HG02973 (cell line): ENCODE measurements around the gene SLIT1.

Source experiments
- ATAC-seq: cut with Tn5 transposase; IDR thresholded peaks from one replicate; pipeline ENCODE4 v1.9.1; 2021; ENCODE audit warnings: moderate library complexity; ENCODE audit not compliant: unreplicated experiment

The SLIT1 gene

GRCh38 chr10:97066877-97067555, 118.7 kb downstream of the SLIT1 start:
- no peak for ATAC-seq

GRCh38 chr10:97065686-97066660, 119.8 kb downstream of the SLIT1 start:
- no peak for ATAC-seq

- no peak for ATAC-seq
Measured at GRCh38 chr10:97065128-97065527, 120.6 kb downstream of the SLIT1 start.

- no peak for ATAC-seq
Measured at GRCh38 chr10:97063983-97064837, 121.5 kb downstream of the SLIT1 start.

GRCh38 chr10:97063271-97063982, 122.3 kb downstream of the SLIT1 start:
- no peak for ATAC-seq

- no peak for ATAC-seq
Measured at GRCh38 chr10:97062456-97062855, 123.3 kb downstream of the SLIT1 start.

- no peak for ATAC-seq
Measured at GRCh38 chr10:97062046-97062445, 123.7 kb downstream of the SLIT1 start.

- no peak for ATAC-seq
Measured at GRCh38 chr10:97061423-97061822, 124.3 kb downstream of the SLIT1 start.

GRCh38 chr10:97060441-97061084, 125.2 kb downstream of the SLIT1 start:
- ATAC-seq = no peak

- ATAC-seq = no peak
Measured at GRCh38 chr10:97059872-97060205, 125.9 kb downstream of the SLIT1 start.

- ATAC-seq = no peak
Measured at GRCh38 chr10:97059006-97059871, 126.5 kb downstream of the SLIT1 start.

GRCh38 chr10:97058521-97058920, 127.2 kb downstream of the SLIT1 start:
- no peak for ATAC-seq

GRCh38 chr10:97057491-97058235, 128.1 kb downstream of the SLIT1 start:
- no peak for ATAC-seq

- no peak for ATAC-seq
Measured at GRCh38 chr10:97056003-97056630, 129.6 kb downstream of the SLIT1 start.

GRCh38 chr10:97053276-97053675, 132.5 kb downstream of the SLIT1 start:
- ATAC-seq = no peak

GRCh38 chr10:97050956-97051496, 134.7 kb downstream of the SLIT1 start:
- no peak for ATAC-seq

- ATAC-seq = no peak
Measured at GRCh38 chr10:97050205-97050745, 135.5 kb downstream of the SLIT1 start.
